ENCODE measurements around the gene TRAIP. TPM values are rescaled to one million over a fixed set of nuclear protein-coding genes. Genes with fewer than 3 reads are reported as not detected.

TRAIP gene
- polyA plus RNA-seq, 2 of the 4 experiments (the other 2 are of a cell fraction): 10.2 to 10.7 TPM

- Histone ChIP-seq H3K4me2 (no peak overlapping the region), H3K9me3 (no peaks in the 10 kb centered on the region), H3K27ac (no peak overlapping the region), H3K4me1 (no peaks in the 10 kb centered on the region), H3K4me3 (no peak overlapping the region)
- CTCF ChIA-PET: interaction anchor here (1.0 to 6.6 kb wide), 4 partner anchors 40 to 303 kb away, joined by 4 to 119 read pairs (median 20); partner anchors contain the start of genes CDHR4 and INKA1
- ATAC-seq: no peak
- POLR2A ChIA-PET: no interaction called here
- no peak for FAIRE-seq
- TF ChIP-seq ELK1 (IDR thresholded peaks at IDR 0.05; ENCODE audit: low read depth, low read length) (no peak), JUNB (IDR thresholded peaks at IDR 0.05) (no peak), USF2 (IDR thresholded peaks at IDR 0.05) (no peak), ZC3H11A (IDR thresholded peaks at IDR 0.05) (no peak), BCL3 (IDR thresholded peaks at IDR 0.05) (no peak), POLR2A (IDR thresholded peaks at IDR 0.05; ENCODE audit: low read length) (no peak)
- DNase-seq (ENCODE audit: low read depth in 1 of 2, low spot score in 1 of 2): no peak
- 88% methylated on average over 1 of the region's 3 CpGs for WGBS (ENCODE audit: missing lambda C conversion rate)
Observed at GRCh38 chr3:49842843-49843517, 13.4 kb downstream of the TRAIP start.

GRCh38 chr3:49841806-49842205 is 14.6 kb downstream of the TRAIP start:
- H3K4me1 ChIP-seq: no peaks in the 10 kb centered on the region
- no peak overlapping the region for H3K27ac ChIP-seq
- ATAC-seq (no peak), FAIRE-seq (no peak), DNase-seq (ENCODE audit: low read depth in 1 of 2, low spot score in 1 of 2) (no peak)
- ChIA-PET POLR2A (no interaction called here), CTCF (interaction anchor here (1.2 to 6.6 kb wide), 10 partner anchors 12 to 302 kb away, joined by 3 to 119 read pairs (median 22); partner anchors contain the start of genes CDHR4, INKA1, MST1R and TRAIP)
- no peak overlapping the region for H3K4me3 ChIP-seq
- no peak for TF ChIP-seq ZSCAN20 (CRISPR knock-in tag; IDR thresholded peaks at IDR 0.05)
- no peak for TF ChIP-seq EHMT2 (IDR thresholded peaks at IDR 0.05; ENCODE audit: low read depth)
- TF ChIP-seq JUNB (IDR thresholded peaks at IDR 0.05): no peak
- no peak for TF ChIP-seq JUN (IDR thresholded peaks at IDR 0.05)
- no peak for TF ChIP-seq POLR2AphosphoS2 (conservative IDR thresholded peaks at IDR 0.05; ENCODE audit: low read length)
- no peak for TF ChIP-seq E2F6 (IDR thresholded peaks at IDR 0.05; ENCODE audit: borderline replicate concordance, low read depth)
- no peak for TF ChIP-seq HDAC2 (IDR thresholded peaks at IDR 0.05)
- no peak for TF ChIP-seq CBX8 (IDR thresholded peaks at IDR 0.05)
- TF ChIP-seq BHLHE40 (IDR thresholded peaks at IDR 0.05; ENCODE audit: low read depth, low read length): no peak
- TF ChIP-seq PHF8 (IDR thresholded peaks at IDR 0.05; ENCODE audit: borderline replicate concordance, low read depth): no peak
- no peak for TF ChIP-seq MAX (IDR thresholded peaks at IDR 0.05)
- no peak for TF ChIP-seq TFCP2L1 (CRISPR knock-in tag; IDR thresholded peaks at IDR 0.05)
- H3K4me2 ChIP-seq: no peak overlapping the region
- no peaks in the 10 kb centered on the region for H3K9me3 ChIP-seq
- 90% methylated on average over 7 of the region's 7 CpGs for WGBS (ENCODE audit: missing lambda C conversion rate)

GRCh38 chr3:49841126-49841696 is 15.2 kb downstream of the TRAIP start:
- TF ChIP-seq FOSL2 (IDR thresholded peaks at IDR 0.05) (no peak), FOSL2 (CRISPR knock-in tag; IDR thresholded peaks at IDR 0.05) (no peak), CTCF (IDR thresholded peaks at IDR 0.05) (peak; percentile 45), MAX (IDR thresholded peaks at IDR 0.05) (no peak), MYC (IDR thresholded peaks at IDR 0.05; ENCODE audit: borderline replicate concordance, low read length) (no peak), RAD21 (conservative IDR thresholded peaks at IDR 0.05 in 1 of 2, IDR thresholded peaks at IDR 0.05 in 1 of 2) (peak; percentile 44 to 64; a peak in 4 of 5 replicates), BCL3 (IDR thresholded peaks at IDR 0.05) (no peak), JUNB (IDR thresholded peaks at IDR 0.05) (no peak), CBX8 (IDR thresholded peaks at IDR 0.05) (no peak), HOXB13 (CRISPR knock-in tag; IDR thresholded peaks at IDR 0.05; ENCODE audit: low read depth) (no peak), SMC3 (IDR thresholded peaks at IDR 0.05) (peak; percentile 44; the same call in 2 of the 3 replicates)
- ChIA-PET POLR2A (no interaction called here), CTCF (interaction anchor here (1.1 to 6.6 kb wide), 13 partner anchors 13 to 301 kb away, joined by 3 to 119 read pairs (median 20); partner anchors contain the start of genes CDHR4, INKA1, MST1R and TRAIP)
- DNase-seq (ENCODE audit: low read depth in 1 of 2, low spot score in 1 of 2) (peak in 1 of 2 experiments; percentile 31), FAIRE-seq (no peak), ATAC-seq (peak; percentile 57 to 71; a peak in 5 of 6 replicates)
- Histone ChIP-seq H3K4me3 (no peak overlapping the region), H3K9me3 (no peaks in the 10 kb centered on the region), H3K4me1 (no peaks in the 10 kb centered on the region), H3K4me2 (no peak overlapping the region), H3K27ac (no peak overlapping the region)
